Activated naive CD8-positive, alpha-beta T cell treated with anti-CD3 and anti-CD28 coated beads, Interleukin-2, amount 10 ng/mL, durations not matched to agents 7 days and 5 days (primary cell): ENCODE data around the gene NUP160. TPM values are rescaled to one million over a fixed set of nuclear protein-coding genes. Genes with fewer than 3 reads are reported as not detected.
"Not testable (repeated sequence)": the region's sequence is repeated elsewhere in the genome, so short reads cannot be mapped to it uniquely, and the experiment has no call there.

Experiments used
- ATAC-seq: fragments of 150-1000 bp; cut with Tn5 transposase; one replicate; pipeline ENCODE4 v1.10.0; 2021; ENCODE audit warnings: low read depth, moderate library complexity
- POLR2A ChIA-PET: fragments of 350-600 bp; sonication (Branson Sonifier 250); formaldehyde crosslinking; loops from one replicate; lab custom pipeline; 2021; ENCODE audit warnings: antibody characterized with exemption; lab: Charles Lee
- DNase-seq: peaks from one replicate; pipeline ENCODE4 v3.0.0; 2021
- H3K27ac Mint-ChIP-seq: one replicate; pipeline ENCODE4 v1.8.0; 2022; ENCODE audit warnings: mild to moderate bottlenecking, mixed read lengths
- H3K27me3 Mint-ChIP-seq: one replicate; pipeline ENCODE4 v1.8.0; 2022; ENCODE audit warnings: mild to moderate bottlenecking, moderate library complexity, mixed read lengths
- H3K36me3 Mint-ChIP-seq: one replicate; pipeline ENCODE4 v1.8.0; 2021; ENCODE audit warnings: mild to moderate bottlenecking, mixed read lengths
- H3K4me1 Mint-ChIP-seq: one replicate; pipeline ENCODE4 v1.8.0; 2021; ENCODE audit warnings: mixed read lengths
- H3K4me3 Mint-ChIP-seq: one replicate; pipeline ENCODE4 v1.8.0; 2022; ENCODE audit warnings: mild to moderate bottlenecking, moderate library complexity, mixed read lengths
- H3K9me3 Mint-ChIP-seq: one replicate; pipeline ENCODE4 v1.8.0; 2021; ENCODE audit warnings: mixed read lengths
- total RNA-seq, 2 experiments: library from RNA; stranded (reverse); gene quantifications; one replicate each; pipeline ENCODE4 v1.2.3, GENCODE V29; 2021

Gene NUP160
- total RNA-seq, 2 experiments from 2014 or later, result 56.7 to 57.0 TPM

DNA sequence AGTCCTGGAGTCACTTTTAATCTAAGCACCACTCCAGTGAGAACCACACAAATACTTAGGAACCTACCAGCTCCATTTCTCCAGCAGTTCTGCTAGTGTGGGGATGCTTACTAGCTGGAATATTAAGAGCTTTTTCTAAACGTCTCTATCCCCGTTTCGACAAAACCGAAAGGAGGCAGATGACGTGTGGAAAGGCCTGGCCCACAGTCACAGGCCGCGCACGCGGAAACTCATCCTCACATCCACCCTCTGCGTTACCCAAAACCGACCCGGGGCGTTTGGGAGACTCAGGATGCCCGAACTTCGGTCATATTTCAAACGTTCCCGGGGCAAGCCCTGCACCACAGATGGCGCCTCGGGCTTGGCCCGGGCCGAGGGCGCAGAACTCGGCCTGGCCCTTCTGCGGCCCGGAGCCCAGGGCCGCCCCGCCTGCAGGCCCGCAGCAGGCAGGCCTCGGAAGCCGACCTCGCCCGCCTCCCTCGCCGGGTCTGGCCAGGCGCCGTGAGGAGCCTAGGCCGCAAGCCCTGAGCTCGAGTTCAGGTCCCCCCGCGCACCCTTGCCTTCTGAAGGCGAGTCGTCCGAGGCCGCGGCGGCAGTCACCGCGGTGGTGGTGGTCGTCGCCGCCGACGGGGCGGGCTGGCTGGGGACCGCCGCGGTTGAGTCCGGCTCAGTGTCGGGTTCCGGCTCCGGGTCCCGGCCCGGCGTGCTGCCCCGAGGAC lies 81.5 kb downstream of the NUP160 start:
- DNase-seq (peak; percentile 79), ATAC-seq (peak; percentile 31)
- Mint-ChIP-seq H3K36me3 (peaks cover 13% of the 10 kb centered on the region), H3K27ac (peak overlapping the region; percentile 99), H3K4me3 (peak overlapping the region; percentile 95), H3K9me3 (no peaks in the 10 kb centered on the region), H3K4me1 (peaks cover 16% of the 10 kb centered on the region), H3K27me3 (no peaks in the 10 kb centered on the region)
- POLR2A ChIA-PET, result interaction anchor here (0.6 to 2.6 kb wide), 9 partner anchors 8 to 925 kb away, joined by 3 to 13 read pairs (median 3); partner anchors contain the start of genes AGBL2, DDB2 and NUP160

DNA sequence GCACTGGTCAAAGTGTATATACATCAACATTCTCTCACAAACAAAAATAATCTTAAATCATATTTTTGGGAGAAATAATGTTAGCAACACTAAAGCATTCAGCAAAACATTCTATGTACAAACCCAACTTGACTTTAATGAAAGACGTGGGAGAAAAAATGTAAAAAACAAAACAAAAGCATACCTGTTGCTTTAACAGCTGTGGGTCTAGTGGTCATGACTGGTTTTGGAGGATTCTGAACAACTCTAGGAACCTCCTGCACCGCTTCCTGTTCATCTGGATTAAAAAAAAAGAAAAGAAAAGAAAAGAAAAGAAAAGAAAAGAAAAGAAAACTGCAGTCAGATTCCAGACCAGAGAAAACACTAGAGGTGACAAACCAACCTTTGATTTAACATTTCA lies 83.1 kb downstream of the NUP160 start:
- Mint-ChIP-seq H3K27me3 (no peaks in the 10 kb centered on the region), H3K4me3 (peak overlapping the region; percentile 95), H3K36me3 (peaks cover 18% of the 10 kb centered on the region), H3K27ac (peak overlapping the region; percentile 99), H3K4me1 (peaks cover 15% of the 10 kb centered on the region), H3K9me3 (no peaks in the 10 kb centered on the region)
- ATAC-seq, result no peak
- DNase-seq, result no peak
- POLR2A ChIA-PET, result interaction anchor here (2.3 to 2.6 kb wide), 2 partner anchors 50 to 83 kb away, joined by 12 to 13 read pairs; partner anchors contain the start of genes AGBL2 and NUP160

- ATAC-seq, H3K27ac Mint-ChIP-seq, DNase-seq, H3K27me3 Mint-ChIP-seq, H3K9me3 Mint-ChIP-seq, H3K4me1 Mint-ChIP-seq, H3K4me3 Mint-ChIP-seq: not testable (repeated sequence)
- peaks cover 44% of the 10 kb centered on the region for H3K36me3 Mint-ChIP-seq
- POLR2A ChIA-PET, result interaction anchor here (0.6 to 1.3 kb wide), 5 partner anchors 8 to 941 kb away, joined by 3 to 4 read pairs (median 3); partner anchors contain the start of gene FNBP4
Observed at GRCh38 chr11:47759291-47759690, 88.9 kb downstream of the NUP160 start.

GRCh38 chr11:47756208-47756607 lies 91.9 kb downstream of the NUP160 start:
- no peak overlapping the region for H3K27ac Mint-ChIP-seq
- POLR2A ChIA-PET, result interaction anchor here (1.3 kb wide), 1 partner anchor 9 kb away, joined by 4 read pairs; no protein-coding TSS in a partner anchor

DNA sequence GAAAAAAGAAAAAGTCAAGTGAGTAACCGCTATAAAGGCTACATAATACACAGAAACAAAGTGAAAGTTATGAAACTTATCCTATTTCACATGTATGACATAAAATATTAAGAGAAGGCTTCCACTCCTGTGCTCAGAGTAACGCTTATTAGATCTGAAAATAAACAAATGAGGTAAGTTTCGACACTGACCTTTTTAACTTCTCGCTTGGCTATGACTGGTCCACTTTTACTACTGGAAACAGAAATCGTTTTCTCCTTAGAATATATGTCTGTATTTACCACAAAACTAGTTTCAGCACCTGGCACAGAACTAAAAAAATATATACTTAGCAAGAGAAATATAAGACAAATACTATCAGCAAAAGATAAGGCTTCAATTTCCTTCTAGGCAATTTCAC lies 97.4 kb downstream of the NUP160 start:
- Mint-ChIP-seq H3K4me1 (peaks cover 3% of the 10 kb centered on the region), H3K27me3 (no peaks in the 10 kb centered on the region), H3K27ac (no peak overlapping the region), H3K36me3 (peaks cover 28% of the 10 kb centered on the region), H3K9me3 (no peaks in the 10 kb centered on the region), H3K4me3 (no peak overlapping the region)
- DNase-seq (no peak), ATAC-seq (no peak)
- POLR2A ChIA-PET, result no interaction called here

More at GRCh38 chr11:47756208-47756607, 91.9 kb downstream of the NUP160 start:
- ATAC-seq, result no peak
- no peaks in the 10 kb centered on the region for H3K27me3 Mint-ChIP-seq
- H3K9me3 Mint-ChIP-seq, result no peaks in the 10 kb centered on the region
- peaks cover 54% of the 10 kb centered on the region for H3K36me3 Mint-ChIP-seq
- H3K4me1 Mint-ChIP-seq, result peaks cover 4% of the 10 kb centered on the region
- no peak overlapping the region for H3K4me3 Mint-ChIP-seq
- no peak for DNase-seq

- H3K27me3 Mint-ChIP-seq, H3K9me3 Mint-ChIP-seq, H3K27ac Mint-ChIP-seq, H3K4me3 Mint-ChIP-seq, POLR2A ChIA-PET, DNase-seq, ATAC-seq, H3K4me1 Mint-ChIP-seq: not testable (repeated sequence)
- peaks cover 24% of the 10 kb centered on the region for H3K36me3 Mint-ChIP-seq
Observed at GRCh38 chr11:47742494-47742893, 105.7 kb downstream of the NUP160 start.

DNA sequence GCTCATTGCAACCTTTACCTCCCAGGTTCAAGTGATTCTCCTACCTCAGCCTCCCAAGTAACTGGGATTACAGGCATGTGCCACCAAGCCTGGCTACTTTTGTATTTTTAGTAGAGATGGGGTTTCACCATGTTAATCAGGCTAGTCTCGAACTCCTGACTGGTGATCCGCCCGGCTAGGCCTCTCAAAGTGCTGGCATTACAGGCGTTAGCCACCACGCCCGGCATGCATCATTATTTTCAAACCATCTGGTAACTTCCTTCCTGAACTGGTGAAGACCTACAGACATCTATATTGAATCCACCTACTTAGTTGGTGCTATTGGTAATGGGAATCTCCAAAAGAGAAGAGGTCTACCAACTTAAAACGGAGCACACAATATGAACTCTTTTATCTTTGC lies 110.3 kb downstream of the NUP160 start:
- not testable (repeated sequence) for H3K27me3 Mint-ChIP-seq, H3K27ac Mint-ChIP-seq, H3K4me1 Mint-ChIP-seq, H3K4me3 Mint-ChIP-seq, H3K9me3 Mint-ChIP-seq, DNase-seq, ATAC-seq
- POLR2A ChIA-PET, result interaction anchor here (0.6 kb wide), 1 partner anchor 204 kb away, joined by 5 read pairs; no protein-coding TSS in a partner anchor
- H3K36me3 Mint-ChIP-seq, result peaks cover 29% of the 10 kb centered on the region

DNA sequence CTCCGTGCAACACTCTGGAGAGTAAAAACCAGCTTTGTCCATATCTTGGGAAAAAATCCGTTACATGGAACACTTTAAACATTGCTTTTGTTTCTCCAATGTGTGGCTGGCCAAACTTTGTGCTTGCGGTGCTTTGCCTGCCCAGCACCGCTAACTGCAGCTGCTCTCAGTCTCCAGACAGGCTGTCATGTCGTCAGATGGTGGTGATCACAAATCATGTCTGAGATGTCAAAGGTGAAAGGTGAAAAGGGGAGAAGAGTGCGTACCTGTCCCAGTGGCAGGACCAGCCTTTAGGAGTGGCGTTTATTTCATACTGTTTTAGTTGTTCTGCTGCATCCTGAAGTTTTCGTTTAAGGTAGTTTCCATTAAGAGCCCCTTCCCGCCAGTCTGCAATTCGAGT lies 115.9 kb downstream of the NUP160 start:
- Mint-ChIP-seq H3K36me3 (peaks cover 42% of the 10 kb centered on the region), H3K27ac (no peak overlapping the region), H3K9me3 (no peaks in the 10 kb centered on the region), H3K4me3 (no peak overlapping the region), H3K4me1 (no peaks in the 10 kb centered on the region), H3K27me3 (no peaks in the 10 kb centered on the region)
- no peak for ATAC-seq
- DNase-seq, result no peak
- POLR2A ChIA-PET, result no interaction called here

- Mint-ChIP-seq H3K27me3 (no peaks in the 10 kb centered on the region), H3K4me1 (no peaks in the 10 kb centered on the region), H3K9me3 (no peaks in the 10 kb centered on the region), H3K36me3 (peaks cover 36% of the 10 kb centered on the region), H3K27ac (peak overlapping the region; percentile 67), H3K4me3 (no peak overlapping the region)
- no peak for ATAC-seq
- POLR2A ChIA-PET, result no interaction called here
- DNase-seq, result no peak
Observed at GRCh38 chr11:47731475-47731874, 116.7 kb downstream of the NUP160 start.

Other genes with a start within 250 kb of the NUP160 start
- gene MTCH2, start 205.8 kb downstream of the NUP160 start, total RNA-seq, result 10 to 100 TPM; 61.4 to 66.8 TPM
- 1 to 10 TPM; 7.7 to 8.3 TPM for gene AGBL2, start 133.0 kb downstream of the NUP160 start, total RNA-seq
- 100 to 1,000 TPM; 201 to 213 TPM for gene FNBP4, start 81.0 kb downstream of the NUP160 start, total RNA-seq
- 10 to 100 TPM; 51.5 to 53.5 TPM for gene PTPRJ, start 132.2 kb upstream of the NUP160 start, total RNA-seq